ENCODE data around the gene CPAMD8.

GRCh38 chr19:16897856-16898161 lies 128.8 kb downstream of the CPAMD8 start:
- no peak for TF ChIP-seq CTCF (IDR thresholded peaks at IDR 0.05)
- TF ChIP-seq POLR2AphosphoS5 (IDR thresholded peaks at IDR 0.05): no peak
- TF ChIP-seq POLR2A (IDR thresholded peaks at IDR 0.05): no peak
- TF ChIP-seq EP300 (IDR thresholded peaks at IDR 0.05): no peak
